Cardiac muscle cell (in vitro differentiated cells and primary cell): Measurements from ENCODE around the gene SERINC5. TPM values are rescaled to one million over a fixed set of nuclear protein-coding genes. Genes with fewer than 3 reads are reported as not detected.

Experiments used
- DNase-seq, 2 donors: peaks; one replicate each; pipeline versions ENCODE4 v3.0.0 to v3.0.0-alpha.2; 2010 to 2017; ENCODE audit warnings: low read depth in 1 of 2, low spot score in 1 of 2
- H3K27ac ChIP-seq: fragments of 200-600 bp; sonication (generic); 2 replicates; pipeline ENCODE4 v1.5.1; 2016
- H3K27me3 ChIP-seq: fragments of 200-600 bp; sonication (generic); 2 replicates; pipeline ENCODE4 v1.6.0; 2016; ENCODE audit warnings: control low read depth
- H3K36me3 ChIP-seq: fragments of 200-600 bp; sonication (generic); 2 replicates; pipeline ENCODE4 v1.5.1; 2016; ENCODE audit warnings: control low read depth
- H3K4me1 ChIP-seq: fragments of 200-600 bp; sonication (generic); 2 replicates; pipeline ENCODE4 v1.8.1; 2017; ENCODE audit warnings: low read depth, mild to moderate bottlenecking, mixed run types
- H3K4me3 ChIP-seq: fragments of 200-600 bp; sonication (generic); 2 replicates; pipeline ENCODE4 v1.5.1; 2016; ENCODE audit warnings: mild to moderate bottlenecking
- H3K9me3 ChIP-seq: fragments of 200-600 bp; sonication (generic); 2 replicates; pipeline ENCODE4 v1.5.1; 2017; ENCODE audit warnings: low read depth, mild to moderate bottlenecking, control low read depth
- CTCF ChIP-seq: IDR thresholded peaks from 2 replicates; pipeline ENCODE4 v1.5.1; 2012; ENCODE audit warnings: low read depth, mild to moderate bottlenecking, low read length
- polyA plus RNA-seq: library from polyadenylated mRNA; unstranded; fragments of >200 nt; fragmentation: Nextera tagmentation; extraction: Ambion mirVana; gene quantifications from 2 replicates; pipeline ENCODE4 v1.2.1, GENCODE V29; 2016
- total RNA-seq: library from RNA; depleted of rRNA; stranded (reverse); fragments of >200 nt; gene quantifications from 2 replicates; pipeline ENCODE4 v1.2.3, GENCODE V29; 2016

Gene SERINC5
- total and polyA plus RNA-seq, 2 experiments from 2014 or later = 10.8 to 33.6 TPM

GRCh38 chr5:80246995-80247729, 8.7 kb downstream of the SERINC5 start:
- Histone ChIP-seq H3K9me3 (no peaks in the 10 kb centered on the region), H3K4me1 (peaks cover 17% of the 10 kb centered on the region), H3K36me3 (no peaks in the 10 kb centered on the region), H3K4me3 (no peak overlapping the region), H3K27ac (peak overlapping the region; percentile 76), H3K27me3 (no peaks in the 10 kb centered on the region)
- DNase-seq = peak; percentile 45 to 91
- TF ChIP-seq CTCF = no peak

GRCh38 chr5:80246001-80246758, 9.7 kb downstream of the SERINC5 start:
- no peak overlapping the region for H3K4me3 ChIP-seq
- no peaks in the 10 kb centered on the region for H3K36me3 ChIP-seq
- TF ChIP-seq CTCF = no peak
- H3K9me3 ChIP-seq = no peaks in the 10 kb centered on the region
- H3K27ac ChIP-seq = peak overlapping the region; percentile 76
- no peaks in the 10 kb centered on the region for H3K27me3 ChIP-seq
- peaks cover 17% of the 10 kb centered on the region for H3K4me1 ChIP-seq
- peak in 1 of 2 donors; percentile 81 for DNase-seq

- TF ChIP-seq CTCF = no peak
- H3K27ac ChIP-seq = no peak overlapping the region
- no peaks in the 10 kb centered on the region for H3K27me3 ChIP-seq
- H3K4me1 ChIP-seq = peaks cover 31% of the 10 kb centered on the region
- H3K4me3 ChIP-seq = no peak overlapping the region
- DNase-seq = no peak
- H3K9me3 ChIP-seq = no peaks in the 10 kb centered on the region
- no peaks in the 10 kb centered on the region for H3K36me3 ChIP-seq
Measured at GRCh38 chr5:80243567-80243966, 12.3 kb downstream of the SERINC5 start.

GRCh38 chr5:80242849-80243248, 13.0 kb downstream of the SERINC5 start:
- no peak for DNase-seq
- H3K9me3 ChIP-seq = no peaks in the 10 kb centered on the region
- H3K4me3 ChIP-seq = no peak overlapping the region
- TF ChIP-seq CTCF = no peak
- H3K27me3 ChIP-seq = no peaks in the 10 kb centered on the region
- no peaks in the 10 kb centered on the region for H3K36me3 ChIP-seq
- H3K4me1 ChIP-seq = peaks cover 31% of the 10 kb centered on the region
- no peak overlapping the region for H3K27ac ChIP-seq

GRCh38 chr5:80240368-80240986, 15.4 kb downstream of the SERINC5 start:
- Histone ChIP-seq H3K27me3 (no peaks in the 10 kb centered on the region), H3K27ac (no peak overlapping the region), H3K4me1 (peaks cover 14% of the 10 kb centered on the region), H3K36me3 (no peaks in the 10 kb centered on the region), H3K9me3 (no peaks in the 10 kb centered on the region), H3K4me3 (no peak overlapping the region)
- DNase-seq = no peak
- TF ChIP-seq CTCF = no peak
